ENCODE results near the gene SMYD3. TPM values are rescaled to one million over a fixed set of nuclear protein-coding genes. Genes with fewer than 3 reads are reported as not detected.

The SMYD3 gene
- total RNA-seq, 1 experiment from 2014 or later = 35.1 TPM

DNA sequence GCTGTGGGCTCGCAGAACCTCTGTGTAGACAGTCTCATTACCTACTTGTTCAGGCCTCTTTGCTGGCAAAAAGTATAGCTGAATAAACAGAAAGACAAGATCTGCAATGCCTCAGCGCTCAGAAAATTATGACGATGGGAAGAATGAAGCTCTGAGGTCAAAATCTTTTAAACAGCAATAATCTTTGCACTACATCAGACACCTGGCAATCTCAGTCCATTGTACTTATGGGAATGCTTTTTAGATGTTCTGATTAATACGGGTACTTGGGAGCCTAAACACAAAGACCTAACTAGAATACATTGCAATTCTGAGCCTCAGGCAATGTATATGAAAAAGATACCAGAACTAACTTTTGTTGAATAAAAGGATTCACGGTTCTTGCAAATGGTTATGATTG lies 410.7 kb downstream of the SMYD3 start:
- intact Hi-C loops (cut with micrococcal nuclease; ENCODE audit: unreplicated experiment) = no loop called here
- Mint-ChIP-seq H3K27me3 (ENCODE audit: unreplicated experiment) (no peaks in the 10 kb centered on the region), H3K4me3 (ENCODE audit: low read depth, unreplicated experiment) (no peak overlapping the region), H3K36me3 (ENCODE audit: insufficient read depth, unreplicated experiment) (no peaks in the 10 kb centered on the region), H3K9me3 (ENCODE audit: low read depth, unreplicated experiment) (peaks cover 2% of the 10 kb centered on the region), H3K4me1 (ENCODE audit: low read depth, unreplicated experiment) (no peaks in the 10 kb centered on the region), H3K27ac (ENCODE audit: unreplicated experiment) (no peak overlapping the region)
- TF ChIP-seq, protein P1, sequence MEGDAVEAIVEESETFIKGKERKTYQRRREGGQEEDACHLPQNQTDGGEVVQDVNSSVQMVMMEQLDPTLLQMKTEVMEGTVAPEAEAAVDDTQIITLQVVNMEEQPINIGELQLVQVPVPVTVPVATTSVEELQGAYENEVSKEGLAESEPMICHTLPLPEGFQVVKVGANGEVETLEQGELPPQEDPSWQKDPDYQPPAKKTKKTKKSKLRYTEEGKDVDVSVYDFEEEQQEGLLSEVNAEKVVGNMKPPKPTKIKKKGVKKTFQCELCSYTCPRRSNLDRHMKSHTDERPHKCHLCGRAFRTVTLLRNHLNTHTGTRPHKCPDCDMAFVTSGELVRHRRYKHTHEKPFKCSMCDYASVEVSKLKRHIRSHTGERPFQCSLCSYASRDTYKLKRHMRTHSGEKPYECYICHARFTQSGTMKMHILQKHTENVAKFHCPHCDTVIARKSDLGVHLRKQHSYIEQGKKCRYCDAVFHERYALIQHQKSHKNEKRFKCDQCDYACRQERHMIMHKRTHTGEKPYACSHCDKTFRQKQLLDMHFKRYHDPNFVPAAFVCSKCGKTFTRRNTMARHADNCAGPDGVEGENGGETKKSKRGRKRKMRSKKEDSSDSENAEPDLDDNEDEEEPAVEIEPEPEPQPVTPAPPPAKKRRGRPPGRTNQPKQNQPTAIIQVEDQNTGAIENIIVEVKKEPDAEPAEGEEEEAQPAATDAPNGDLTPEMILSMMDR (IDR thresholded peaks at IDR 0.05; ENCODE audit: unreplicated experiment) = no peak
- CTCF ChIA-PET = no interaction called here
- DNase-seq = no peak
- BruUV-seq (replicated peaks) = no TSS peak

DNA sequence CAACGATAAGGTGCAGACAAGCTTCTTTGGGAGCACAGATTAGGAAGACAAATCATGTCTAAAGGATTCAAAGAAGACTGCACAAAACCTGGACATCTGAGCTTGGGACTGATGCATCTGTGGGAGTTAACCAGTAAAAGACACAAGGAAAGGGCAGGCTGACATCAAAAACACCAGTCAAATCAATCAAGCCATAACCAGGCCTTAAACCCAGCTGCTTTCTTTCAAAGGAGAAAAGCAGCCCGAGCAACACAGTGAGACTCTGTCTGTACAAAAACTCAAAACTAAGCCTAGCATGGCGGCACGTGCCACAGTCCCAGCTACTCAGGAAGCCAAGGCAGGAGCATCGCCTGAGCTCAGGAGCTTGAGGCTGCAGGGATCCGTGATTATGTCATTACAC lies 411.6 kb downstream of the SMYD3 start:
- no peak for DNase-seq
- H3K27ac Mint-ChIP-seq (ENCODE audit: unreplicated experiment) = no peak overlapping the region
- CTCF ChIA-PET = interaction anchor here (0.7 kb wide), 2 partner anchors 81 to 816 kb away, joined by 3 read pairs; no protein-coding TSS in a partner anchor

DNA sequence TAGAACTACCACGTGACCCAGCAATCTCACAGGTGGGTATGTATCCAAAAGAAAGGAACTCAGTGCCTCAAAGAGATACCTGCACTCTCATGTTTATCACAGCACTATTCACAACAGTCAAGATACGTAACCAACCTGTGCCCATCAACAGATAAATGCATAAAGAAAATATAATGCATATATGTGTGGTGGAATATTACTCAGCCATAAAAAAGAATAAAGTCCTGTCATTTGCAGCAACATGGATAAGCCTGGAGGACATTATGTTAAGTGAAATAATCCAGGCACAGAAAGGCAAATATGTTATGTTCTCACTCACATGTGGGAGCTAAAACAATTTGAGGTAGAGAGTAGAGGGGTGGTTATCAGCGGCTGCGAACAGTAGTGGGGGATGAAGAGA lies 413.8 kb downstream of the SMYD3 start:
- Mint-ChIP-seq H3K4me1 (ENCODE audit: low read depth, unreplicated experiment) (no peaks in the 10 kb centered on the region), H3K27me3 (ENCODE audit: unreplicated experiment) (no peaks in the 10 kb centered on the region), H3K9me3 (ENCODE audit: low read depth, unreplicated experiment) (peaks cover 2% of the 10 kb centered on the region), H3K36me3 (ENCODE audit: insufficient read depth, unreplicated experiment) (no peaks in the 10 kb centered on the region), H3K4me3 (ENCODE audit: low read depth, unreplicated experiment) (no peak overlapping the region), H3K27ac (ENCODE audit: unreplicated experiment) (no peak overlapping the region)
- intact Hi-C loops (cut with micrococcal nuclease; ENCODE audit: unreplicated experiment) = no loop called here
- DNase-seq = no peak
- TF ChIP-seq, protein P1 (IDR thresholded peaks at IDR 0.05; ENCODE audit: unreplicated experiment) = no peak
- CTCF ChIA-PET = no interaction called here
- BruUV-seq (replicated peaks) = no TSS peak

More for the DNA sequence above, 411.6 kb downstream of the SMYD3 start:
- Mint-ChIP-seq H3K36me3 (ENCODE audit: insufficient read depth, unreplicated experiment) (no peaks in the 10 kb centered on the region), H3K4me1 (ENCODE audit: low read depth, unreplicated experiment) (no peaks in the 10 kb centered on the region), H3K27me3 (ENCODE audit: unreplicated experiment) (no peaks in the 10 kb centered on the region), H3K9me3 (ENCODE audit: low read depth, unreplicated experiment) (peaks cover 2% of the 10 kb centered on the region), H3K4me3 (ENCODE audit: low read depth, unreplicated experiment) (no peak overlapping the region)
- intact Hi-C loops (cut with micrococcal nuclease; ENCODE audit: unreplicated experiment) = no loop called here
- no TSS peak for BruUV-seq (replicated peaks)
- TF ChIP-seq, protein P1 (IDR thresholded peaks at IDR 0.05; ENCODE audit: unreplicated experiment) = no peak

DNA sequence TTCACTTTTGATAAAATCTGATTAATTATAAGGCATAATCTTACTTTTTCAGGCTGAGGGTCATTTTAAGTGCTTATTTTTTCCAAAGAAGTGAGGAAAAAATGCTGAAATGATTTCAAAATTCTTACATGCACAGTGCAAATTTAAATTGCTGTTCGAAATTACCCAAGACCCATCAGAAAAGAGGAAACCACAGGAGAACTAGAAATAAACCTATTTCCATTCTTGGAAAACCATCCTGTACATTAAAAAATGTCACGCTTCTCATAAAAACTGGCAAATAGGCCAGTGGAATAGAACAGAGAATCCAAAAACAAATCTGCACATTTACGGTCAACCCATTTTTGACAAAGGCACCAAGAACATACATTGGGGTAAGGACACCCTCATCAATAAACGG lies 414.9 kb downstream of the SMYD3 start:
- no peak overlapping the region for H3K4me3 Mint-ChIP-seq (ENCODE audit: low read depth, unreplicated experiment)
- H3K4me1 Mint-ChIP-seq (ENCODE audit: low read depth, unreplicated experiment) = no peaks in the 10 kb centered on the region
- BruUV-seq (replicated peaks) = no TSS peak
- intact Hi-C loops (cut with micrococcal nuclease; ENCODE audit: unreplicated experiment) = no loop called here
- H3K36me3 Mint-ChIP-seq (ENCODE audit: insufficient read depth, unreplicated experiment) = no peaks in the 10 kb centered on the region
- CTCF ChIA-PET = no interaction called here
- peaks cover 3% of the 10 kb centered on the region for H3K9me3 Mint-ChIP-seq (ENCODE audit: low read depth, unreplicated experiment)
- no peaks in the 10 kb centered on the region for H3K27me3 Mint-ChIP-seq (ENCODE audit: unreplicated experiment)
- DNase-seq = no peak
- no peak overlapping the region for H3K27ac Mint-ChIP-seq (ENCODE audit: unreplicated experiment)
- TF ChIP-seq, protein P1 (IDR thresholded peaks at IDR 0.05; ENCODE audit: unreplicated experiment) = no peak
